Panc1 (cell line): Measurements from ENCODE around the gene CEP44. TPM values are rescaled to one million over a fixed set of nuclear protein-coding genes. Genes with fewer than 3 reads are reported as not detected.
"Not testable (repeated sequence)": the region's sequence is repeated elsewhere in the genome, so short reads cannot be mapped to it uniquely, and the experiment has no call there.

Experiments used
- ATAC-seq: fragments of 200-7000 bp; cut with Tn5 transposase; 2 replicates; pipeline ENCODE4 v1.9.1; 2020; ENCODE audit warnings: mild to moderate bottlenecking, moderate library complexity
- BruUV-seq: library from RNA; stranded (reverse); fragments of 400-500 nt; replicated peaks from 2 replicates; lab custom pipeline; 2021; lab: Mats Ljungman, UMichigan
- CTCF ChIA-PET: fragments of 300-600 bp; sonication (Branson Sonifier 250); formaldehyde crosslinking; loops from one replicate; lab custom pipeline; 2022; ENCODE audit warnings: antibody characterized with exemption; lab: Charles Lee
- POLR2A ChIA-PET: fragments of 300-600 bp; sonication (Branson Sonifier 250); formaldehyde crosslinking; loops from one replicate; lab custom pipeline; 2022; ENCODE audit warnings: antibody characterized with exemption; lab: Charles Lee
- DNase-seq: peaks from one replicate; pipeline ENCODE4 v3.0.0-alpha.2; 2010; ENCODE audit warnings: low read depth, low spot score
- H3K27ac ChIP-seq: 2 replicates; pipeline ENCODE4 v1.5.1; 2011; ENCODE audit warnings: mild to moderate bottlenecking, low read length, inconsistent platforms
- H3K27me3 ChIP-seq: fragments of 200-500 bp; sonication (Bioruptor generic); 2 replicates; pipeline ENCODE4 v1.6.0; 2014; ENCODE audit warnings: low read length, inconsistent platforms; ENCODE audit not compliant: control insufficient read depth, insufficient read depth
- H3K36me3 ChIP-seq: fragments of 200-500 bp; sonication (Bioruptor generic); 2 replicates; pipeline ENCODE4 v1.5.1; 2014; ENCODE audit warnings: inconsistent platforms, mild to moderate bottlenecking, low read length, moderate library complexity; ENCODE audit not compliant: control insufficient read depth, insufficient read depth
- H3K4me1 ChIP-seq: 2 replicates; pipeline ENCODE4 v1.5.1; 2011; ENCODE audit warnings: inconsistent platforms, mild to moderate bottlenecking, low read length, moderate library complexity; ENCODE audit not compliant: control insufficient read depth, insufficient read depth
- H3K4me3 ChIP-seq, 2 experiments: 2 replicates each; pipeline ENCODE4 v1.5.1; 2011 to 2012; ENCODE audit warnings: low read depth in 2 of 2, low read length in 2 of 2, mild to moderate bottlenecking in 2 of 2, inconsistent platforms in 1 of 2, moderate library complexity in 1 of 2
- H3K9me3 ChIP-seq: fragments of 200-500 bp; sonication (Bioruptor generic); 2 replicates; pipeline ENCODE4 v1.5.1; 2014; ENCODE audit warnings: low read depth, mild to moderate bottlenecking, inconsistent platforms, low read length, moderate library complexity; ENCODE audit not compliant: control insufficient read depth, insufficient read depth
- CTCF ChIP-seq: fragments of 450-650 bp; IDR thresholded peaks from 2 replicates; pipeline ENCODE4 v1.5.1; 2017; ENCODE audit warnings: mild to moderate bottlenecking
- POLR2AphosphoS5 ChIP-seq: IDR thresholded peaks from 2 replicates; pipeline ENCODE4 v1.6.1; 2012; ENCODE audit warnings: mild to moderate bottlenecking, low read depth, low read length, moderate library complexity
- REST ChIP-seq, 2 experiments: IDR thresholded peaks; 2 replicates each; pipeline ENCODE4 v1.6.1; 2011 to 2012; ENCODE audit warnings: low read depth in 2 of 2, control low read depth in 1 of 2, low read length in 1 of 2, mild to moderate bottlenecking in 1 of 2, moderate library complexity in 1 of 2; ENCODE audit not compliant: insufficient read depth in 1 of 2
- SIN3A ChIP-seq: IDR thresholded peaks from 2 replicates; pipeline ENCODE4 v1.6.1; 2012; ENCODE audit warnings: low read depth, mild to moderate bottlenecking, low read length, moderate library complexity, borderline replicate concordance; ENCODE audit not compliant: insufficient read depth
- TCF7L2 ChIP-seq: IDR thresholded peaks from 2 replicates; pipeline ENCODE4 v1.6.1; 2011; ENCODE audit warnings: mild to moderate bottlenecking, low read depth, low read length, inconsistent platforms
- in situ Hi-C: cut with HindIII; loops from 2 replicates; pipeline ENCODE4 v1.10.0; 2016; ENCODE audit warnings: low sequenced_read_pairs, low pct_unique_long_range_greater_than_20kb
- intact Hi-C: fragments of 100-400 bp; cut with micrococcal nuclease; formaldehyde crosslinking; loops from one replicate; pipeline ENCODE4 v1.10.0; 2022; ENCODE audit not compliant: unreplicated experiment
- total RNA-seq: library from RNA; stranded (reverse); gene quantifications from one replicate; pipeline ENCODE4 v1.2.1, GENCODE V29; 2021; ENCODE audit not compliant: unreplicated experiment

CEP44 gene
- total RNA-seq, 1 experiment from 2014 or later = 9.8 TPM

- ATAC-seq (no peak), DNase-seq (no peak)
- no peak overlapping the region for H3K4me3 ChIP-seq
- no peaks in the 10 kb centered on the region for H3K9me3 ChIP-seq
- TF ChIP-seq CTCF (no peak), SIN3A (no peak), POLR2AphosphoS5 (no peak), TCF7L2 (no peak), REST (IDR thresholded peaks at IDR 0.05; ENCODE audit: insufficient read depth in 1 of 2, low read depth in 2 of 2, low read length in 1 of 2) (no peak)
- H3K27me3 ChIP-seq = no peaks in the 10 kb centered on the region
- in situ Hi-C loops = no loop called here
- ChIA-PET POLR2A (no interaction called here), CTCF (no interaction called here)
- no peak overlapping the region for H3K27ac ChIP-seq
- no TSS peak for BruUV-seq
- no peaks in the 10 kb centered on the region for H3K36me3 ChIP-seq
- H3K4me1 ChIP-seq = no peaks in the 10 kb centered on the region
- intact Hi-C loops = no loop called here
Observed at GRCh38 chr4:174260099-174260498, 23.6 kb upstream of the CEP44 start.

GRCh38 chr4:174261432-174261831 lies 22.3 kb upstream of the CEP44 start:
- BruUV-seq = not testable (repeated sequence)

GRCh38 chr4:174262624-174263444 lies 20.9 kb upstream of the CEP44 start:
- no peak for TF ChIP-seq SIN3A
- POLR2A ChIA-PET = no interaction called here
- no peaks in the 10 kb centered on the region for H3K4me1 ChIP-seq
- intact Hi-C loops = no loop called here
- no TSS peak for BruUV-seq
- no peak overlapping the region for H3K4me3 ChIP-seq
- H3K27ac ChIP-seq = no peak overlapping the region
- DNase-seq (no peak), ATAC-seq (no peak)
- H3K27me3 ChIP-seq = no peaks in the 10 kb centered on the region
- H3K36me3 ChIP-seq = no peaks in the 10 kb centered on the region
- H3K9me3 ChIP-seq = no peaks in the 10 kb centered on the region
- CTCF ChIA-PET = interaction anchor here (0.7 kb wide), 1 partner anchor 122 kb away, joined by 3 read pairs; no protein-coding TSS in a partner anchor
- in situ Hi-C loops = no loop called here

More at GRCh38 chr4:174261432-174261831, 22.3 kb upstream of the CEP44 start:
- H3K4me1 ChIP-seq, intact Hi-C loops, POLR2A ChIA-PET, H3K27me3 ChIP-seq, ATAC-seq, H3K4me3 ChIP-seq, DNase-seq, H3K9me3 ChIP-seq, H3K27ac ChIP-seq, CTCF ChIA-PET, H3K36me3 ChIP-seq, in situ Hi-C loops: not testable (repeated sequence)
